Thoracic aorta endothelial cell (primary cell): ENCODE data around the gene EIF4E2. TPM values are rescaled to one million over a fixed set of nuclear protein-coding genes. Genes with fewer than 3 reads are reported as not detected.

Experiments used
- total RNA-seq: library from RNA; depleted of rRNA; stranded (reverse); fragments of >200 nt; gene quantifications from 2 replicates; pipeline ENCODE4 v1.2.3, GENCODE V29; 2012

The EIF4E2 gene, protein sequence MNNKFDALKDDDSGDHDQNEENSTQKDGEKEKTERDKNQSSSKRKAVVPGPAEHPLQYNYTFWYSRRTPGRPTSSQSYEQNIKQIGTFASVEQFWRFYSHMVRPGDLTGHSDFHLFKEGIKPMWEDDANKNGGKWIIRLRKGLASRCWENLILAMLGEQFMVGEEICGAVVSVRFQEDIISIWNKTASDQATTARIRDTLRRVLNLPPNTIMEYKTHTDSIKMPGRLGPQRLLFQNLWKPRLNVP
- 114 and 120 TPM in 2 replicates for total RNA-seq

DNA sequence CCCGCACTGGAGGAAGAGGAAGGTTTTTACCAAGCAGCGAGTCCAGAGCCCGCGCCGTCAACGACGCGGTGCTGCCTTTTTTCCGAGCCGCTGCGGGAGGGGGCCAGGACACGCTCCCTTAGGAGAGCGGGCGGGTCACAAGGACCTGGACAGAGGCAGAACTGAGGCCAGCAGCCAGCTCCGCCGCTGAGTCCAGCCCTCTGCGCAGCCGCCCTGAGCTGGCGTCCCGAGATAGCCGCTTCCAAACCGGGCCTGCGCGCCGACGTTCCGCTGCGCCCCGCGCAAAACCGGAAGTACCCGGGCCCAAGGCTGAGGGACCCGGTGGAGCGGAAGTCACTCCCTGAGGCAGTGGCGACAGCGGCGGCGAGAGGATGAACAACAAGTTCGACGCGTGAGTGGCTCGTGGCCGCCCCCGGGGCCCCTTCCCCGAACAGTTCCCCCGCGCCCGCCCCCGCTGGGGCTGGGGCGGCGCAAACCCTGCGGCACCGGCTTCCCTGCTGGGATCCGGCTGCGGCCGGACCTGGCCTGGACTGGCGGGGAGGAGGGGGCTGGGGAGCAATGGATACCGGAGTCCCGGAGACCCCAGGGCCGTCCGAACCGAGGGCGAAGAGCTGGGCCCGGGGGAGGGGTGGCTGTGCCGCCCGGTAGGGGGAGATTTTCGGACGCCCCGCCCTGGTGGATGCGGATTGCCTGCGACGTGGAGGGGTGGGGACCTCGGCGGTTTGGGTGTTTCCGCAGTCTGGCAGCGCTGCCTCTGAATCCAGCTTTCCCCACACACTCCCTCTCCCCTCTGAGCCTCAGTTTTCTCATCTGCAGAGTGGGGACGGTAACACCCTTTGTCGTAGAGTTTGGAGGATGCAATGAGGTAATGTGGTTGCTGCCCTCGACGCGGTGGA, at the start of gene EIF4E2, which contains the start of gene TIGD1:
Gene EIF4E2, plus strand, starts transcription at position 336 of the 896 bp plus-strand sequence. Its CDS starts 36 bp downstream, at position 372.
Gene TIGD1, minus strand, starts transcription at position 204 of the 896 bp plus-strand sequence. CDS start 675 bp downstream, outside the sequence.

DNA sequence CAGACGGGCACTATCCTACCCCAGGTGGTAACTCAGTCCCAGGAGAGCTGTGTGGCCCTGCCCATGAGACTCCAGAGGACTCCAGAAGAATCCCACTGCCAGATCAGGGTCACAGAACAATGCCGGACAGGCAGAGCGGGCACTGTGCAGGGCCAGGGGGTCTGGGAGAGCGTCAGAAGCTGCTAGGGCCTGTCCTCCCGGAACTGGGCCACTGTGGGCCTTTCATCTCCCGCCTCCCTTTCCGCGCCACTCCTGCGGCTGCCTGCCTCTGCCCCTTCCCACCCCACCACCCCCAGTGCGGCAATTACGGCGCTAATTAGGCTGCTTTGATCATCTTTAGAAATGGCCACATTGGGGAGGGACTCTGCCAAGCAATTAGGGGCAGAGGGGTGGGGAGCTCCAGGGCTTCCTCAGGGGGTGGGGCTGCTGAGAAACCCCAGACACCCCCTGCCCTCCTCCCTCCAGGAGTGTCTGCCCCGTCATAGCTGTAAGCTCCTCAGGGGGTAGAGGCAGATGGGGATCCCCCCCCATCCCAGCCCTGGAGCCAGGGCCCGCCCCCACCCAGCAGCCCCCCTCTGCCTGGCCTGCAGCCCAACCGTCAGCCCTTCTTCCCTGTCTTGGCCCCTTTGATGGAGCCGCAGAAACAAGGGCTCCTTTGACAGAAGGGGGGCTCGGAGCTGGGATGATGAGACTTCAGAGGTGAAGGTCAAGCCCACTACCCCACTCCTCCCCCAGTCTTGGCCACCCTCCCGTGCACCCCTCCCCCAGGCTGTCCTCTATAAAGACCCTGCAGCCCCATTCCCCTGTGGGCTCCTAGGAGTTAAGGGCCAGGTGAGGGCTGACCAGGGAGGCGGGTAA, 30.7 kb upstream of the EIF4E2 start, which contains the start of gene PRSS56:
Gene PRSS56, plus strand, starts transcription at position 808 of the 858 bp plus-strand sequence. CDS start 211 bp downstream, outside the sequence.

DNA sequence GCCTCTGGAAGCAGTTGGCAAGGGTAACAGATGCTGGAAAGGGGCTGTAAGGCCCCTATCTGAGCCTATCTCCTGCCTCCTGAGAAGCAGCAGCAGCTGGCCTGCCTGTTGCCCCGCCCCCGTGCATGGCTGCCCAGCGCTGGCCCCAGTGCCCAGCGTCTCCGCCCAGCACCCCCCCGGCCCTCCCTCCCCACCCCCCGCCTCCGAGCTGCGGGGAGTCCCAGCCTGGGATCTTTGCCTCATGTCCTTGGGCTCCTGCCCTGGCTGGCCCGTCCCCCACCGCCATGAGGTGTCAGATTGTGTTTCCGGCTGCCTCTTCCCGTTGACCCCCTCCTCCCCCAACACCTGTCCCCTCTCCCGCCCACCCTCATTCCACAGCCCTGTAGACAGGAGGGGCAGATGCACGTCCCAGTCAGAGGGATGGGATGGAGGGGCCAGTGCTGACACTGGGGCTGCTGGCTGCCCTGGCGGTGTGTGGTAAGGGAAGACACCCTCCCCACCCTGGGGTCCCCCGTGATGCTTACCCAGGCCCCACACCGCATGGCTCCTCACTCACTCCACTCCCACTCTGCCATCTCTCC, 24.6 kb upstream of the EIF4E2 start, which contains the start of gene CHRND:
Gene CHRND, plus strand, starts transcription at position 370 of the 581 bp plus-strand sequence. Its CDS starts 56 bp downstream, at position 426.

DNA sequence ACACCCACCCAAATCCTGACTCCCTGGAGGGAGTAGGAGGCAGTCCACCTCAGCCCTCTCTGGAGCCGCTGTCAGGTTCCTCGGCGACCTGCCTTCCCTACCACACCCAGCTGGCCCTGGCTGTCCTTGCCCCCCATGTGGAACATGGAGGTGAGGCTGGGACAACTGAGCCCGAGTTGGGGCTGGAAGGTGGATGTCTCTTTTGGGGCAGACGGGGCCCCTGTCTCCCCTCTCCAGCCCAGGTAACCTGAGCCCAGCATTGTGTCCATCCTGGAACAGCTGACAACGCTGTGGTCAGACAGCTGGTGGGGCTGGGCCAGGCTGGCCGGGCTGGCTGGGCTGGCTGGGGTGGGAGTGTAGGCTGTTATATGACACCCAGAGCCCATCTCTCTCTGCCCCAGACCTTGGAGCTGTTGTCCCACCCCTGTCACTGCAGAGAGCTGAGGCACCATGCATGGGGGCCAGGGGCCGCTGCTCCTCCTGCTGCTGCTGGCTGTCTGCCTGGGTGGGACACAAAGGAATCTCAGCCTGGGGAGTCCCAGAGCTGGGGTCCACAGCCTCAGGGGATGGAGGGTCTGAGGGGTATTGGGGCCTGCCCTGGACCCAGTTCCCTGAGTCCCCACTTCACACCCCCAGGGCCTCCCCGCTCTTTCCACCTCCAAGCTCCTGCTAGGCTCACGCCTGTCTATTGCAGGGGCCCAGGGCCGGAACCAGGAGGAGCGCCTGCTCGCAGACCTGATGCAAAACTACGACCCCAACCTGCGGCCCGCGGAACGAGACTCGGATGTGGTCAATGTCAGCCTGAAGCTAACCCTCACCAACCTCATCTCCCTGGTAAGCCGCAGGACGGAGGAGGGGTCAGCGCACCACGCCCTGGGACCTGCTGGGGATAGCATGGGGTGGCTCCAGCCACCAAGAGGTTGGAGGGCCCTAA, 10.9 kb upstream of the EIF4E2 start, which contains the start of gene CHRNG:
Gene CHRNG, plus strand, starts transcription at position 395 of the 934 bp plus-strand sequence. Its CDS starts 56 bp downstream, at position 451.

Other genes with a start within 250 kb of the EIF4E2 start
- not detected in 2 replicates for gene ALPP, start 171.9 kb upstream of the EIF4E2 start, total RNA-seq
- gene ALPG, start 143.8 kb upstream of the EIF4E2 start, total RNA-seq = not detected in 2 replicates
- not detected in 2 replicates for gene ALPI, start 94.5 kb upstream of the EIF4E2 start, total RNA-seq
- gene ECEL1, start 62.9 kb upstream of the EIF4E2 start, total RNA-seq = under 0.01 TPM in 1 of 2 replicates, not detected in the other
- not detected in 2 replicates for gene PRSS56, start 30.3 kb upstream of the EIF4E2 start, total RNA-seq
- not detected in 2 replicates for gene CHRND, start 24.5 kb upstream of the EIF4E2 start, total RNA-seq
- not detected in 2 replicates for gene CHRNG, start 11.0 kb upstream of the EIF4E2 start, total RNA-seq
- gene TIGD1, start 132 bp upstream of the EIF4E2 start, total RNA-seq = 5.1 and 5.5 TPM in 2 replicates
- gene EFHD1, start 82.9 kb downstream of the EIF4E2 start, total RNA-seq = 0.13 TPM in 1 of 2 replicates, not detected in the other
- 63.6 and 75.9 TPM in 2 replicates for gene GIGYF2, start 146.6 kb downstream of the EIF4E2 start, total RNA-seq
- gene KCNJ13, start 225.9 kb downstream of the EIF4E2 start, total RNA-seq = not detected in 2 replicates